Gastrocnemius medialis (tissue), 4 donors: ENCODE data around the gene DNAJC22. TPM values are rescaled to one million over a fixed set of nuclear protein-coding genes. Genes with fewer than 3 reads are reported as not detected.

ENCODE experiments used
- ATAC-seq, 2 donors: fragments of 150-250 bp; one replicate each; pipeline ENCODE4 v1.9.1; 2016
- DNase-seq, 2 donors: peaks; one replicate each; pipeline ENCODE4 v3.0.0-alpha.2; 2019
- H3K27ac ChIP-seq, 4 donors: fragments of 200-600 bp; sonication (generic); 1 replicate in 1 of 4; 2 replicates in 3 of 4; pipeline ENCODE4 v1.5.1; 2016 to 2018; ENCODE audit warnings: mild to moderate bottlenecking in 2 of 4, moderate library complexity in 1 of 4
- H3K27me3 ChIP-seq, 3 donors: fragments of 200-600 bp; sonication (generic) in 2 of 3; 1 replicate in 1 of 3; 2 replicates in 2 of 3; pipeline versions ENCODE4 v1.5.1 to v1.6.0; 2016 to 2019; ENCODE audit warnings: mild to moderate bottlenecking in 1 of 3, moderate library complexity in 1 of 3
- H3K36me3 ChIP-seq, 2 donors: fragments of 200-600 bp; sonication (generic) in 1 of 2; one replicate each; pipeline ENCODE4 v1.5.1; 2017 to 2018
- H3K4me1 ChIP-seq, 2 donors: fragments of 200-600 bp; sonication (generic) in 1 of 2; one replicate each; pipeline ENCODE4 v1.5.1; 2016 to 2017; ENCODE audit warnings: mild to moderate bottlenecking in 2 of 2
- H3K4me3 ChIP-seq, 4 donors: fragments of 200-600 bp; sonication (generic) in 3 of 4; 1 replicate in 1 of 4; 2 replicates in 3 of 4; pipeline ENCODE4 v1.5.1; 2016 to 2019; ENCODE audit warnings: mild to moderate bottlenecking in 2 of 4
- H3K9me3 ChIP-seq, 3 donors: fragments of 200-600 bp; sonication (generic) in 2 of 3; 1 replicate in 1 of 3; 2 replicates in 2 of 3; pipeline ENCODE4 v1.5.1; 2016 to 2019
- POLR2A ChIP-seq, 2 donors: fragments of 450-650 bp; IDR thresholded peaks; one replicate each; pipeline ENCODE4 v1.6.1; 2017; ENCODE audit warnings: antibody characterized with exemption in 2 of 2, mild to moderate bottlenecking in 2 of 2, moderate library complexity in 2 of 2
- in situ Hi-C, 4 donors: fragments of 200-750 bp; cut with MboI; loops; one replicate each; pipeline versions ENCODE4 v1.15.0 to v1.8.0; 2017; ENCODE audit warnings: low sequenced_read_pairs in 4 of 4
- intact Hi-C: fragments of 100-400 bp; cut with DNase I; formaldehyde crosslinking; loops from one replicate; pipeline ENCODE4 v1.15.1; 2023; ENCODE audit warnings: low total_unique reads
- total RNA-seq, 4 donors: library from RNA; depleted of rRNA; stranded (reverse); fragments of >200 nt; gene quantifications; one replicate each; pipeline versions ENCODE4 v1.1.0 to v1.2.3, GENCODE V29; 2016
- TF ChIP-seq, protein P1 (sequence below), 5 experiments: fragments of 450-650 bp in 3 of 5; fragments of 200-600 bp in 2 of 5; sonication (generic) in 2 of 5; IDR thresholded peaks in 4 of 5; conservative IDR thresholded peaks in 1 of 5; 1 replicate in 4 of 5; 2 replicates in 1 of 5; pipeline ENCODE4 v1.5.1; 2016 to 2019; ENCODE audit warnings: antibody characterized with exemption in 5 of 5, mild to moderate bottlenecking in 3 of 5, moderate library complexity in 3 of 5

Gene DNAJC22
- total RNA-seq, 4 donors from 2014 or later: 0.24 TPM; not detected in 3

DNA sequence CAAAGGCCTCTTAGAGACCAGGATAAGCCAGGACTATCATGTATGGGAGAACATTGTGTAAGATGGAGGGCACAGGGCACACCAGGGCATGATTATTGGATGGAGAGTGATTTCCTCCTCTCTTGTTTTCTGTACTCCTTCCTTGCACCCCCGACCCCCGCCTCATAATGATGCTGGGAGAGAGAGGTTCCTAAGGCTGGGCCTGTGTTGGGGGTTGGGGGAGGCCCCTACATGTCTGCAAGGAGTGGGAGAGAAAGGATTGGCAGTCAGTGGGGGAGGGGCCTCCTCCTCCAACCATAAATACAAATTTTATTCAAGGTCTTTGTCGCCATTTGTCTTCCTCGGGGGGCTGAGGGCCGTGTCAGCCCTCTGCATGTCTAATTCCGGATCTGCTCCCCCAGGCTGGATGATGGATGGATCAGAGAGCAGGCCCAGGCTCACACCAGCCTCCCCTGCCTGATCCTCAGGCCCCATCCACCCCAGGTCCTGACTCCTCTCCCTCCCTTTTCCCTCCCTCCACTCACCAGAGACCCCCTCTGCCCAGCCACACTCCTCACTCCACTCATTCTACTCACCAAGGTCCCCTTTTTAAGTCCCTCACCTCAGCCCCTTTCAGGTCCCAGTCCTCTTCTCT is 7.7 kb upstream of the DNAJC22 start:
- intact Hi-C loops: no loop called here
- no peak overlapping the region for H3K27ac ChIP-seq
- peaks cover 55 to 76% (median 61%) of the 10 kb centered on the region in 3 donors for H3K27me3 ChIP-seq
- in situ Hi-C loops: loop anchor here in 1 of 4 donors (5.0 kb wide), 1 partner anchor 52 kb away; no protein-coding TSS in a partner anchor
- H3K9me3 ChIP-seq: no peaks in the 10 kb centered on the region
- H3K36me3 ChIP-seq: no peaks in the 10 kb centered on the region
- H3K4me3 ChIP-seq: no peak overlapping the region
- ATAC-seq (no peak), DNase-seq (no peak)
- H3K4me1 ChIP-seq: peaks cover 9 to 16% of the 10 kb centered on the region in 2 donors
- no peak for TF ChIP-seq POLR2A (IDR thresholded peaks at IDR 0.05)
- TF ChIP-seq, protein P1, sequence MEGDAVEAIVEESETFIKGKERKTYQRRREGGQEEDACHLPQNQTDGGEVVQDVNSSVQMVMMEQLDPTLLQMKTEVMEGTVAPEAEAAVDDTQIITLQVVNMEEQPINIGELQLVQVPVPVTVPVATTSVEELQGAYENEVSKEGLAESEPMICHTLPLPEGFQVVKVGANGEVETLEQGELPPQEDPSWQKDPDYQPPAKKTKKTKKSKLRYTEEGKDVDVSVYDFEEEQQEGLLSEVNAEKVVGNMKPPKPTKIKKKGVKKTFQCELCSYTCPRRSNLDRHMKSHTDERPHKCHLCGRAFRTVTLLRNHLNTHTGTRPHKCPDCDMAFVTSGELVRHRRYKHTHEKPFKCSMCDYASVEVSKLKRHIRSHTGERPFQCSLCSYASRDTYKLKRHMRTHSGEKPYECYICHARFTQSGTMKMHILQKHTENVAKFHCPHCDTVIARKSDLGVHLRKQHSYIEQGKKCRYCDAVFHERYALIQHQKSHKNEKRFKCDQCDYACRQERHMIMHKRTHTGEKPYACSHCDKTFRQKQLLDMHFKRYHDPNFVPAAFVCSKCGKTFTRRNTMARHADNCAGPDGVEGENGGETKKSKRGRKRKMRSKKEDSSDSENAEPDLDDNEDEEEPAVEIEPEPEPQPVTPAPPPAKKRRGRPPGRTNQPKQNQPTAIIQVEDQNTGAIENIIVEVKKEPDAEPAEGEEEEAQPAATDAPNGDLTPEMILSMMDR (IDR thresholded peaks at IDR 0.05 in 4 of 5, conservative IDR thresholded peaks at IDR 0.05 in 1 of 5): no peak

DNA sequence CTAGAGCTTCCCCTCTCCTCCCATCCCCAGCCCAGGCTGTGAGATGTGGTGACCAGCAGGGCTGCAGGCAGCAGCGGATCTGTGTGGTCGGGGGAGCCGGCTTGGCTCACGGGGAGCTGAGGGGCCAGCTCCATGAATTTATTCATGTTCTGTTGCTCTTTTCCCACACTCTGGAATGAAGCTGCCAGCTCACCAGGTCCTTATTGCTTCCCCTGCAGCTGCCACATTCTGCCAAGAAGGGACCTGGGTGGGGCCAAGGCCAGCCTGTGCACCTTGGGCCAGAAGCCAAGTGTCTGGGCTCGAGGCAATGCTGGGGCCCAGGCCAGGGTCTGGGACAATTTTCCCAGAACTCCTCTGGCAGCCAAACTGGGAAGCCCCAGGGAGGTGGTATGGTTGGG is 7.2 kb upstream of the DNAJC22 start:
- H3K27me3 ChIP-seq: peaks cover 55 to 76% (median 61%) of the 10 kb centered on the region in 3 donors
- in situ Hi-C loops (loop anchor here in 1 of 4 donors (5.0 kb wide), 1 partner anchor 52 kb away; no protein-coding TSS in a partner anchor), intact Hi-C loops (no loop called here)
- no peak for ATAC-seq
- no peak overlapping the region for H3K4me3 ChIP-seq
- H3K9me3 ChIP-seq: no peaks in the 10 kb centered on the region
- no peaks in the 10 kb centered on the region for H3K36me3 ChIP-seq
- H3K27ac ChIP-seq: no peak overlapping the region
- H3K4me1 ChIP-seq: peaks cover 9 to 16% of the 10 kb centered on the region in 2 donors
- no peak for DNase-seq
- no peak for TF ChIP-seq POLR2A (IDR thresholded peaks at IDR 0.05)
- TF ChIP-seq, protein P1 (IDR thresholded peaks at IDR 0.05 in 4 of 5, conservative IDR thresholded peaks at IDR 0.05 in 1 of 5): no peak

DNA sequence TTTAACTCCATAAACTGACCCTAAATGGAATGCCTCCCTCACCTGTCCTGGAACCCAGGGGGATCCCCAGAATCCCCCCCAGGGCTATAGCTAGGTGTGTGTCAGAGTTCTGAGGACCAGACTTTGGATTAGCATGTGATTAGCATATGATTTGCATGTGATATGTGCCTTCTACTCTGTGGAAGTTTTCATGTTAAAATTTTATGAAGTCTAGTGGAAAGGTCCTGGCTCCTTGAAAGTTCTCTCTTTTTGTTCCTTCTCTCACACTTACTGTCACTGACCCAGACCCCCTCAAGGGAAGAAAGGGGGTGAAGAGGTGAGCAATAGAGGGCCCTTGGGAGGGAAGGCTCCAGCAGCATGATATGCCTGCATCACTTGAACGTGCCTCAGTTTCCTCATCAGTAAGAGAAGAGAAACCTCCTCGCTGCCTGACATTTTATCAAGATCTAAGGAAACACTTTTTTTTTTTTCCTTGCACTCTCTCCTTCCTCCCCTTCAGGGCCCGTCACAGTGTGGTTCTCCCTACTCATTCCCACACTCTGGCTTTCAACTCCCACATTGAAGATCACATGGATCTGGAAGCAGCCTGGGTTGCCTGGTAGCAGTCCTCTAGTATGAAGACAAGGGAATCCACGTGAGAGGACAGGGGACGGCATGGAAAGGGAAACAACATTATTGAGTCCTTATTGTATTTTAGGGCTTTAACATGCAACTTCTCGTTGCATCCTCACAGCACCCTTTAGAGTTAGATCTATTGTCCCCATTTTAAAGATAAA is 6.4 kb upstream of the DNAJC22 start:
- peaks cover 9 to 21% of the 10 kb centered on the region in 2 donors for H3K4me1 ChIP-seq
- TF ChIP-seq, protein P1 (IDR thresholded peaks at IDR 0.05 in 4 of 5, conservative IDR thresholded peaks at IDR 0.05 in 1 of 5): no peak
- no peak for TF ChIP-seq POLR2A (IDR thresholded peaks at IDR 0.05)
- H3K9me3 ChIP-seq: no peaks in the 10 kb centered on the region
- no peaks in the 10 kb centered on the region for H3K36me3 ChIP-seq
- intact Hi-C loops (no loop called here), in situ Hi-C loops (no loop called here)
- H3K27me3 ChIP-seq: peaks cover 55 to 76% (median 60%) of the 10 kb centered on the region in 3 donors
- H3K4me3 ChIP-seq: no peak overlapping the region
- no peak overlapping the region for H3K27ac ChIP-seq
- no peak for DNase-seq
- ATAC-seq: no peak

DNA sequence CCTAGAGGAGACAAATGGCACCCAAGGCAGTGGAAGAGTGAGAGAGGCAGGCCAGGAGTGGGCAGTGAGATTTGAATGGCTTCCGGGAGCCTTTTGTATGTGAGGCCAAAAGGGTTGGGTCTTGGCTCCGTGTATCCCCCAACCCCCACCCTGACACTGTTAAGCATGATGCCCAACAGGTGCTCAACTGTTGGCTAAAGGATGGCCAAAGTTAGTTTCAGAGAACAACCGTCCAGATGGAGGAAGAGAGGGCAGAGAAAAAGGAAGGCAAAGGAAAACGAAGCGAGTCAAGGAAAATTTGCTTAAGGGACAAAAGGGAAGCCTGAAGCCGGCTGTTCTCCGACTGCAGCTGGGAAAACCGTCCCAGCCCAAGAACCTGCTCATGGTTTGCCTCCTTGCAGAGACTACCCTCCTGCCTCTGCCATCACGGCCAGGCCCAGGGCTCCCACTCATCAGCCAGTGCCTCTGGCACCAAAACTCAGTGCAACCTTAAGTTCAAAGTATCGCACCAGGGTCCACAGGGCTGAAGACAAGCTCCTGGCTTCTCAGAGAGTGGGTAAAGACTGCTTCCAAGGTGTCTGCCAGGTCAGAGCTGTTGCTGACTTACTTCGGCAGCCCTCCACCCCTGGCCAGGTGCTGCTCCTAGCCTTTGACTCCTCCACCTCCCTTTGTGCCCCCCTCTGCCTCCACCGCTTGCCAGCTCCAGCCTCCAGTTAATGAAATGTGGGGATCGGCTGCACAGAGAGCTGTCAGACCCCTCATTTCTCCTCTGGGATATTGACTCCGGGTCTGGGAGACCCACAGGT is 5.5 kb upstream of the DNAJC22 start:
- TF ChIP-seq, protein P1 (IDR thresholded peaks at IDR 0.05 in 4 of 5, conservative IDR thresholded peaks at IDR 0.05 in 1 of 5): no peak
- TF ChIP-seq POLR2A (IDR thresholded peaks at IDR 0.05): no peak
- peaks cover 16 to 30% of the 10 kb centered on the region in 2 donors for H3K4me1 ChIP-seq
- no peak overlapping the region for H3K27ac ChIP-seq
- intact Hi-C loops: no loop called here
- ATAC-seq (no peak), DNase-seq (no peak)
- H3K27me3 ChIP-seq: peaks cover 55 to 79% (median 58%) of the 10 kb centered on the region in 3 donors
- in situ Hi-C loops: no loop called here
- no peak overlapping the region for H3K4me3 ChIP-seq
- H3K9me3 ChIP-seq: no peaks in the 10 kb centered on the region
- no peaks in the 10 kb centered on the region for H3K36me3 ChIP-seq
